Stimulated activated CD4-positive, alpha-beta T cell treated with anti-CD3 and anti-CD28 coated beads, TNF-alpha, amount 100 ng/mL, for 24 hours (primary cell): ENCODE data around the gene SCAP.

Source experiments
- DNase-seq, 3 experiments: peaks; one replicate each; pipeline ENCODE4 v3.0.0-alpha.2; 2020; ENCODE audit warnings: low read depth in 3 of 3

The SCAP gene

GRCh38 chr3:47366833-47367232 is 108.9 kb downstream of the SCAP start:
- no peak for DNase-seq

- DNase-seq: no peak
Measured at GRCh38 chr3:47365213-47366153, 110.3 kb downstream of the SCAP start.
